Measurements from ENCODE around the gene MMD.
"Not testable (repeated sequence)": the region's sequence is repeated elsewhere in the genome, so short reads cannot be mapped to it uniquely, and the experiment has no call there.

Gene MMD

DNA sequence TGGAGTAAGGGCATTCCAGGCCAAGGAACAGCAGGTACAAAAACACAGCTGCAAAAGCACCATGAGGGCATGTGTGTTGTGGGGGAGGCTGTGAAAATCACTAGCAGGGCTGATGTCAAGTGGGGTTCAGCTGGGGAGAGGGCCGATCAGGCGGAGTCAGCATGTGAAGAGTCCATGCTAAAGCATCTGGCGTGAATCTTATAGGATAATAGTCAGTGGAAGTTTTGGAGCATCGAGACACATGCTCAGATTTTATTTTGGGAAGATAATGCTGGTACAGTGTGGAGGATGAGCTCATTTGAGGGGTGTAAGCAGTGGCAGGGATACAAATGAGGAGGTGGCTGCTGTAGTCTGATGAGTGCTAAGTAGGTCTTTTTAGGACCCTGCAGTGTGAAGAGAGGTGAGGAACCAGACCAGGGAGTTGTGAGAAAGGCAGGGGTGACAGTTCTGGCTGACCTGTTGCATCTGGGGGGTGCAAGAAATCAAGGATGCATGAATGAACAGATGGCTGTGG lies 30.3 kb downstream of the MMD start:
- DNase-seq: no peak

DNA sequence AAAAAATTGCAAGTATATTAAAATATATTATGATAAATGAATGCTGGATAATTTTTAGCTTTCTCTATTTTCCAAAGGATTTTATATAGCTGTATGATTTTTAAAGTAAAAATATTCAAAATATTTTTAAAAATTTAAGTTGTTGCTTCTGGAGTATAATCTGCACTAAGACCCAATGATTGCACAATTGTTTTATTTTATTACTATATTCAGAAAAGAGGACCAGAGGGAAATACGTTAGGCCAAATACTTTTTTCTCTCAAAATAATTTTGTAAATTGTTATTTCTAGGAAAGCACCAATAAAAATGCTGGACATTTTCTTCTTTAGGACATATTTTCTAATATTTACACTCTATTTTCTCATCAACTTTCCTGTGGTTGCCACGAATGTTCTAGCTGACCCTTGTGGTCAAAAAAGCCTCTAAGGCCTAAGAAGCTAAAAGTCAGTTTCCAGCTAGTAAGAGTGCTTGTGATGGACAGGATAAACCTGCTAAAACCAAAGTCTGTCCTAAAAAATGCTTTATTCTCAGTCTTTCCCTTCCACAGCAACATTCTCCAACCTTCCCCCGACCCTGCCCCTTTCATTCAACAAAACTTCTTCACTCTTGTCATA lies 31.2 kb downstream of the MMD start:
- no peak for DNase-seq

DNA sequence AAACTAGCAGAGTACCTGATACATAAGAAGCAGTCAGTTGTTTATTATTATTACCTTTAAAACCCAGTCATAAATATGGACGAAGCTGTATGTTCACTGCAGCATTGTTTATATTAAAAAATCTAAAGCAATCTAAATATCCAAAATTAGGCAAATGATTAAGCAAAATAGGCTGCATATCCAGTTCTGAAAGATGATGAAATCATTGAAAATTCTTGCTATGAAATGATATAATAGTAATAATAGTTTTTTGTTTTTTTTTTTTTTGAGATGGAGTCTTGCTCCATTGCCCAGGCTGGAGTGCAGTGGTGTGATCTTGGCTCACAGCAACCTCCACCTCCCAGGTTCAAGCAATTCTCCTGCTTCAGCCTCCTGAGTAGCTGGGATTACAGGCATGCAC lies 31.9 kb downstream of the MMD start:
- DNase-seq: not testable (repeated sequence)

DNA sequence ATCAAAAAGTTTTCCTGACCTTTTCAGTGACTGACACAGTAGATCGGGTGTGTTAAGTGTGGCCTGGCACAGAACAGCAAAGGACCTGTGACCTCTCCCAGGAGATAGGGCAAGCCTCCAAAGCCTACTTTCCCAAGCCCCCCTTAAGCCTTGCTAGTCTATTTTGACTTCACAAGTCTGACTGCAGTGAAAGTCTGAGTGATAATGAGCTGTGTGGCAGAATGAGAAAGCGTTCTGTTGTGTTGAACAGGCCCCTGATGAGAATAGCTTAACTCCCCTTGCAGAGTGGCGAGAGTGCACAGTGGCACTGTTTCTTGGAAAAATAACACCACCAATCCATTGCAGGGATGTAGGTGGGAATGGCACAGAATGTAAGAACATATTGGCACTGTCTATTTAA lies 32.8 kb downstream of the MMD start:
- DNase-seq: no peak

DNA sequence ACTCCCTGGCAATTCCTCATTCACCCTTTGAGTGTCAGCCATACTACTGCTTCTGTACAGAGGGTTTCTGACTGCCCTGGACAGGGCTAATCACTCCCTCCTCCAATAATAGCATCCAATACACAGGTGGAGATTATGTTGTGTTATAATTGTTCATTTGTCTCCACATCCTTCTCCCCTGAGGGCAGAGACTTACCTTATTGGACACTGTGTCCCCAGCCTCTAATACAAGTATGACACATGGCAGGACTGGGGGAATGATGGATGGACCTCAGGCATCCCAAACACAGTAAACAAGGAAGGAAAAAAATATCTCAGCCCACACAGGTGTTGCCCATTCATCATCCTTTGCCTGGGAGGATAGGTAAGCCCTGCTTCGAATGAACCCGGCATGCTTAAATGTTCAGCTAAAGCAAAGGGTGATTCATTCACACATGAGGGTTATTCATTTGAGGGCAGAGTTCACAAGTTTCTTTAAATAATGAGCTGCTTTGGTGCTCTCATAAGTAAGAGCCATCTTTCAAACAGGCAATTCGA lies 34.8 kb downstream of the MMD start:
- no peak for DNase-seq

DNA sequence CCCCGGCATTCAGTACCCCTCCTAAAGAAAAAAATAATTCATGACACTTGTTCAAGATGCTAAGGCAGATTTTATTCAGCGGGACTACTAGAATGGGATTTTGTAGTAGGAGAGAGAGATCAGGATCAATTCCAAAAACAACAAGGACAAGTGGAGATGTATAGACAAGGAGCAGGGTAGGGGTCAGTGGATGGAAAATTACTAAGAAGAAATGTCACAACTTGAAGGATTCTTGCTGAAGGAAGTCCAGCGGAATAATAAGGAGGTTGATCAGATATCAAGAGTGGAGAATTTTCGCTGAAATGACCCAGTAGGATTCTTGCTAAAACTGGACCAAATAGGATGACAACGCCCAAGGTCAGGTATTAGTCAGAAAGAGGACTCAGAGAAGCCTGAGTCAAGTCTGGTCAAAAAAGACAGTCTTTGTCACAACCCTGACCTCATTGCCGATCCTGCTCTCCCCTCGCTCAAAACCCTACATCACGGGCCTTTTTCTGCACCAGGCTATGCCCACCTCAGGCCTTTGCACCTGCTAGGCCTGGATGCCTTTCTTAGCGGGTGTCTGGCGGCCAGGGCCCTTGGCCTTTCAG lies 36.9 kb downstream of the MMD start:
- DNase-seq: no peak

DNA sequence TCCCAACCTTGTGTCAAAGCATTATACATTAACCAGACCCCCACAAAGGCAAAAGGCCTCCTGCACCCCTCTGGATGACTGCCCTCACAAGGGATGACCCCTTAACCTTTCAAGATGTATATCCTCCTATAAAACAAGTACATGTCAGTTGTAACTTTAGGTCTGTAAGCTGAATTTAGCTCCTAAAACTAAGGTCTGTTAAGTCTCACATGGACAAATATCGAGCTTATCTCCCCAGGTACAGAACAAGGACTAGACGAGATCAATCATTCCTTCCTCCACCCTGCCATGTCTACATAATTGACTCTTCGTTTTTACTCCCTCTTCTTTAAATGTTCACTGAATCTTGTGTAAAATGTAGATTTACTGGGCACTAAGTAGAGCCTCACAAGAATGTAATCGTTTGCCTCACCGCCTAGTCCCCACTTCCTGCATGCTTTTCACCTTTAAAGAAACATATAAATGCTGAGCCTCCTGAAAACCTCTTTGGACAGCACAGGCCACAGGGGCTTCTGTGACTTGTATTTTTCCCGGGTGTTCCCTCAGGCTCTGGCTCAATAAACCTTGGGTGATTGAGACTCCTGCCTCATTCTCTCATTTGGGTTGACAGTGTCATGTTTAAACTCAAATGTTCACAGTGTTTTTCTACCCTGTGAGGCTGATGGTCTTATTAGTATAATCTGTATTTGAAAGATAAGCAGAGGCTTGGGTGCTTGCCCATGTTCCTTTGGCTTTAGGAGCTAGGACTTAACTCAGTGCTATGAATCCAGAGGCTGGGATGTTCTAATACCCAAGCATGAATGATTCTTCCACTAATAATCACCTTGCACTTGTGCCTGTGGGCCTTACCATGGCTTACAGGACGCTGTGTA lies 37.6 kb downstream of the MMD start:
- no peak for DNase-seq

DNA sequence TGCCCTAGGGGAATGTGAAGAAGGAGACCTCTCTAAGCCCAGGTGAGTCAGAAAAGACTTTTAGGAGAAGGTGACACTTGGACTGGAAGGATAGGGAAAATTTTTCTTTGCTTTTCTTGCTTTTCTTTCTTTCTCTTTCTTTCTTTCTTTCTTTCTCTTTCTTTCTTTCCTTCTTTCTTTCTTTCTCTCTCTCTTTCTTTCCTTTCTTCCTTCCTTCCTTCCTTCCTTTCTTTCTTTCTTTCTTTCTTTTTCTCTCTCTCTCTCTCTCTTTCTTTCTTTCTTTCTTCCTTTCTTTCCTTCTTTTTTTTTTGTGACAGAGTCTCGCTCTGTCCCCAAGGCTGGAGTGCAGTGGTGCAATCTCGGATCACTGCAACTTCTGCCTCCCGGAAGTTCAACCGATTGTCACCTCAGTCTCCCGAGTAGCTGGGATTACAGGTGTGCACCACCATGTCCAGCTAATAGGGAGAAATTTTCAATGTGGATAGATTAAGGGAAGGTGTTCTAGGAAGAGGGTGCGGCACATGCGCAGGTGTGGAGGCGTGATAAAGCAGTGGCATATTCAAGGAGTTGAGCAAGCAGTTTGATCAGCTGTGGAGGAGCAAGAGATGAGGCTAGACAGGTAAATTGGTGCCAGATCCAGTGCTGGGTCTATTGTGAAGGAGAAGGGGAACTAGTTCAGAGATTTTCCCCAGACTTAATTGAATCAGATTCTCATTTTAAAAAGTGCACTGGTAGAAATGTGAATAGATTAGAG lies 40.4 kb downstream of the MMD start:
- no peak for DNase-seq

DNA sequence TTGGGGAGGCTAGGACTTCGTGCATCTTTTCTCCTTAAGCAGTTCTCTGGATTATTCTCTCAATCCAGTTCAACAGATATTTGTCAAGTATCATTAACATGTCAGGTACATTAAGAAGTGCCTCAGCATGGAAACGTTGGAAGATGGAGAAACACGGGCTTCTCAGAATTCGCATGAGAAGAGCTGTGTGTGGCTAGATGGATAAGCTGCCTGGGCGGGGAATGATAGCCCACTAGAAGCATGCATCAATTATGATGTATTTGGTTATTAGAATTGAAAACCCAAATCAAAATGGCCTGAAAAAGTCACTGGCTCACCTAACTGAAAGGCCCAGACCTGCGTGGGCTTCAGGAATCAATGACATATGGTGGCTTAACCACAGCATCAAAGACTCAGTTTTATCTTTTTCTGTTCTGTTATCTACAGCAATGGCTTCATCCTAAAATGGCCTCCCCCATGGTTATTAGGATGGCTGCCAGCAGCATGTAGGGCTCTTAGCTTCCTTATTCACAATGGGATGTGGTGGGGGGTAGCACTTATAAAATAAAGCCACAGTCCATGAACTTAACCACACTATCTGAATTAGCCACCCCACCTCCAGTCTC lies 43.9 kb downstream of the MMD start:
- no peak for DNase-seq

DNA sequence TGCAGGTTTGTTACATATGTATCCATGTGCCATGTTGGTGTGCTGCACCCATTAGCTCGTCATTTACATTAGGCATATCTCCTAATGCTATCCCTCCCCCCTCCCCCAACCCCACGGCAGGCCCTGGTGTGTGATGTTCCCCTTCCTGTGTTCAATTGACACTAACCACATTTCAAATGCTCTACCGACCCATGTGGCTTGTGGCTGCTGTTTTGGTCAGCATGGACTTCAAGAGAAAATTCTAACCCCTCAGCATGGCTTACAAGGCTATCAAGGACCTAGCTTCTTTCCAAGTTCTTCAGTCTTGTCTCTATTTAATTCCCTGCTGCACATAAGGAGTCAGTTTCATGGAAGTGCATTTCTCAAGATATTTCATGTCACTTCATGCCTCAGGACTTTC lies 52.9 kb downstream of the MMD start:
- no peak for DNase-seq

DNA sequence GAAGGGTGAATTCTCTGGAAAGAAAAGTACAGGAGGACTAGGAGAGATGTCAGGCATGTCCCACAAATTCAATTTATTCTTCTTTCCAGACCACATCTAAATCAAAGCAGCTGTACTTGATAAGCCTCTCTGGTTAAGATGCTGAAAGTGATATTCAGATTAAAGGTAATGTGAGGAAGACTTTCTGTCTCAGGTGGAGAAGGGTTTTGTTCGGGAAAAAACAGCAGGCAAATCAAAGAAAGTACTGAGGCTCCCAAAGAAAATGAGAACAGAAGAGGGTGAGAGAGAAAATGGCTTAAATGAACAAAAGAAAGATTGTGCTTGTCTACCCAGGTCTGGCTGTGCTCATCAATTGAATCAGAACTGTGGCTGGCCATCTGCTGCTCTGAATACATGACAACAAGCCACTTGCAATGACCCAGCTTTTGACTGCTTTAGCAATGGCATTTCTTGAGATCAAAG lies 55.6 kb downstream of the MMD start:
- no peak for DNase-seq

DNA sequence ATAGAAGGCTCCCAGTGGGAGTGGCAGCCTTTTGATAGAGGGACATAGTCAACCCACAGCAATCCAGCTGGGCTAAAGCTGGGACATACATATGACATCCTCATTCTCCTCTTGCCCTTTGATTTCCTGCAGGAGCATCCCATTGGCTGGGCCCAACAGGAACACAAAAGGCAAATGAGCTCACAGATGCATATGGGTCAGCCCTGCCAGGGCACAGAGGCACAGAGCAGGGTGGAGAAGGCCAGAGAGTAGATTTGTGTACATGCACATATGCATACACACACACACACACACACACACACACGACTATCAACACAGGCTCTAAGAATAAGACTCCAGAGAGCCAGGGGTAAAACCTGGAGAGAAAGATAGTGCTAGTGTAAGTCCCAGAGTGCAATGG lies 58.6 kb downstream of the MMD start:
- no peak for DNase-seq

DNA sequence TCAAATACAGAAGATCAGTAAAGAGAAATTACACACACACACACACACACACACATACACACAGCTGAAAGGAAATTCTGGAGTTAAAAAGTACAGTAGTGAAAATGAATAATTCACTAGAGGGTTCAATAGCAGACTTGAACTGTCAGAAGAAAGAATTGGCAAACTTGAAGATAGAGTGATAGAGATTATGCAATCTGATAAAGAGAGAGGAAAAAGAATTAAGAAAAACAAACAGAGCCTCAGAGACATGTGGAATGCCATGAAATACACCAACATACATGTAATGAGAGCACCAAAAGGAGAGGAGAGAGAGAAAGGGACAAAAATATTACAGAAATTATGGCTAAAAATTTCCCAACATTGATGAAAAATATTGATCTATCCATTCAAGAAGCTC lies 60.7 kb downstream of the MMD start:
- DNase-seq: no peak

DNA sequence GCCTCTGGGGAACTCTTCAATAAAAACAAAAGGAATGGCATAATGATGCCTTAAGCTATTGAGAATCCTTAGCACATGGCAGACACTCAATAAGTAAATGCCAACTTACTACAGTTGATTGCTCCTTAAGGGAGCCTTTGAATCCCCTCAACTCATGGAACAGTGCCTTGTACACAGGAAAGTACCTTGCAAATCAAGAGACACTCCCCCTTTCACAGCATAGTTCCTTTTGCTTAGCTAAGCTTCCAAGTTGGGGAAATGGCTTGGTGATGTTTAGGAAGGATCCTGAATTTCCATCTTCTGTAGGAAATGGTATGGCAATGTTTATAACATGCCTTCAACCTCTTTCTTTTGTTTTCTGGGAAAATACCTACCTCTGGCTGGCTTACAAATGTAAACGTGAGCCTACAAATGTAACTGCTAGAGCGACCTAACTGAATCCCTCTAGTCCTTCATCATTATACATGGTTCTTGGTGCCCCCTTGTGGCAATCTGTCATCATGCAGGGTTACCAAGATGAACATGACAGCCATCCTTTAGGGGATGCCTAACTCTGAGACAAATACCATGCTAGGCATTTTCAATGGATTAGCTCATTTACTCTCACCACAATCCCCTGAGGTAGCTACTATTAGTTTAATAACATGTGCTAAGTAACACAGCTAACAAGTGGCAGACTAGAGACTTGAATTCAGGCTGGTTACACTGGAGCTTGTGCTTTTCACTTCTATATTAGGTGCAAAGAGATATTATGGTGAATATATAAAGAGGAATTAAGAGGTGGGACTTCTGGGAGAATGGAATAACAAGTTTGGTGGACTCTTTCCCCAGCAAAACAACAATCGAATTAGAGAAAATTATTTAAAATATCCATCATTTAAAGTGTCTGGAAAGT lies 65.0 kb downstream of the MMD start:
- peak; percentile 67 for DNase-seq

DNA sequence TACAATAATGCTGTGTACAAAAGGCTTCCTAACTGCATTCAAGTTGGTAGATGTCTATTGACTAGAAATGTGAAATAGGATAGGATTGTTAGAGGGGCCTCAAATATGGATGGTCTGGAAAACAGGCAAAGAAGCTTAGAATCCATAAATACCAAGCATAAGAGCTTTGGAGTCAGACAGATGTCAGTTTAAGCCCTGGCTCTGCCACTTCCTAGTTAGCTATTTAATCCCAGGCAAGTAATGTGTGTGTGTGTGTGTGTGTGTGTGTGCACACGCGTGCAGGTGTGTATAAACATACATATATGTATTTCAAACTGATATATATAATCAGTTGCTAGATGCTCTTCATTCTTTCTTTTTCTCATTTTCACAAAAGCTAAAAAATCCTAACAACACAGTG lies 66.7 kb downstream of the MMD start:
- DNase-seq: no peak

DNA sequence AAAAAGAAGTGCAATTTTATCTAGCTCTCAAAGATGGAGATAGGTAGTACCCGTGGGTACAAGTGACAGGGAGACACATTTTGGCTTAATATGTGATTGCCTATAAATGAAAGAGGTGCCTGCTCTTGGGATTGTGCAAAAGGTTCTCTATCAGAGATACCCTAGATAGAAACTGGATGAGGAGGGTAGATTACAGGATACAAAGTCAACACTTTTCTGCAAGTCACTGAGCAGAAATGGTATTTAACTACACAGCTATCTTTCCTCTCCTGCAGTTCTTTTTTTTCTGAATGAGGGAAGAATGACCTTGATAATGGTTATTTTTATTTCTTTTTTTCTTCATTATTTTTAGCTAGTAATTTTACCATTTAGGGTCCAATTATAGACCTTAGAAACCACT lies 67.6 kb downstream of the MMD start:
- no peak for DNase-seq

DNA sequence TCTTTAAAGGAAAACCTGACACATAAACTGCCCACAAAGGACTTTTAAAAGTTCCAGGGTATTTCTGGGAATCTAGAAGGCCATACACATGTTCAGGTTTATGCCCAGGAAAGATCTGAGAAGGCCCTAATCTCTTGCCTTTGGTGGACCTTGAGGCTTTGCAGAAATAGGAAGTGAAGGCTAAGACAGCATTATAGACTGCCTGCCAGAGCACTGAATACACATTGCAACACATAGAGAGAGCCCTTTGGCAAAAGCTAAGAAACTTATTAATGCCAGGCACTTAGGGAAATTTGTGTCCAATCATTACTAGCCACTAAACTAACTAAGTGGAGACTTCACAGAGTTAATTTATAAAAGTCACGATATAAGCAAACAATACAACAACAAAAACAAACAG lies 70.4 kb downstream of the MMD start:
- no peak for DNase-seq

DNA sequence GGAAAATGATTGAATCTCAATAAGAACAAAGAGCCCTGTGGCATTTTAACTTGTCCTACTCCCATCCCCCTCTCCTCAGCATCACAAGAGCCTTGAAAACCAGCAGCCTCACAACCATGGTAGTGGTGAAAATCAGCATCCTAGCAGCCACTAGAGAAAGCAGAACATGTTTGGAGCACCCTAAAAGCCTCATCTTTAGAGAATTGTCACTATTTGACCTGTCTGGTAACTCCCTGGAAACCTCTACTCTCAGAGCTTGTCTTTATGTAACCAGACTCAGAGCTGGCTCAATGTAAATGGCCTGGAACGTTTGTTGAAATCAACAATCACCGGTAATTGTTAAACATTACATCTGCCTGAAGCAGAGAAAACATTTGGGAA lies 70.8 kb downstream of the MMD start:
- DNase-seq: no peak

DNA sequence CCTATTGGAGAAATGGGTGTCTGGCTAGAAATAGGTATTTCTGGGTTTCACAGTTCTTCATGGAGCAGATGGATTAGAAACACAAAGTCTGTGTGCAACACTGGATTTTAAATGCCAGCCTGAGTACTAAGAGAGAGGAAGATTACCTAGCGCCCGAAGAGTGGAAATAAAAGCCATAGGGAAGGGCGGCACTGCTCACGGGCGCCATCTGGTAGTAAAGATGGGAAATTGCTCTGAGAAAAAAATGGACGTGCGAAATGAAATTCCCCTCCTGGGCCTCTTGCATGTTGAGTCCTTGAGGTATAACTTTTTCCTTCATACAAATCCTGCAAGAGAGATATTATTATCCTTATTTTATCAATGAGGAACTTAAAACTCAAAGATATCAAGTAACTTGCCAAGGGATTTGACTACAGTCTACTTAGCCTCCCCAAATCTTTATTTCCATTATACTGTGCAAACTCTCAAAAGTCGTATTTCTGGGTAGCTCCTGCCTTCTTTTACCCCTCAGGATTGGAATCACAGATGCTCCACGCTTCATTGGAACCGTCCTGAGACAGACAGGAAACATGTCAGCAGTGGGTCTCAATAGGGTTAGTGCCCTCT lies 72.8 kb downstream of the MMD start:
- DNase-seq: no peak

DNA sequence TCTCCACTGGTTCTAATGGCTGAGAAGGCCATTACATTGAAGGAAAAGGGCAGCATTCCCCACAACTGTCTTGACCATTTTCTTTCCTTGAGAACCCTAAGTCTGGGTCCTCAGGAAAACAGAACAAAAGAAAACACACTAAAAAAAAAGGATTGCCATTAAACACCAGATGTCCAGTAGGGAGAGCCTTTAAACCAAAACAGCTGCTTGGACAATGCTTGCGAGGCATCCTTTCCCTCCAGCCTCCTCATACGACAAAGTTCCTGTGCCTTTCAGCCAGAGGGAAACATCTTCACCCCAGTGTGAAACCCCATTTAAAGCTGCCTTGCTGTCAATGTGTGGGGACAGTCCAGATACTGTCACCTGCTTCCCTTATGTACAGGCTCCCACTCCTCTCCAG lies 74.3 kb downstream of the MMD start:
- DNase-seq: no peak

DNA sequence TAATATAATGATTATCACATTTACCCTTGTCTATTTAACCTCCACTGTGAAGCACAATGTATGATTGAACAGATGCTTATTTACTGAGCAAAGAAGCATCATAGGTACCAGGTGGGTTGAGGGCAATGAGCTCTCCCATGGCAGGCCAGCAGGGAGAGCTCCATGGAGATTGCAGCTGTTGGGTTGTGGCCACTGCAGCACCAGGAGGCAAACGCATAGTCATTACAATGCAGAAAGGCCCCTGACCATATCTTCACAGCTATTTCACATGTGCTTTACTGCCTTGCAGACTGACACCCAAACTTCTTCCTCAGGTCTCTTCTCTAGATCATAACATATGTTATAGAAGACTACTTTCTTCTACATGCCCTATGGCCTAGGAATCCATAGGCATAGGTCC lies 75.0 kb downstream of the MMD start:
- no peak for DNase-seq

Data from activated CD4-positive, CD25-positive, alpha-beta regulatory T cell treated with anti-CD3 and anti-CD28 coated beads, Interleukin-2, amount 50 U/mL, for 72 hours (primary cell).